HG02970 (cell line): ENCODE results near the gene ATP4A.

Experiments used
- ATAC-seq: cut with Tn5 transposase; IDR thresholded peaks from one replicate; pipeline ENCODE4 v1.9.1; 2021; ENCODE audit warnings: mild to moderate bottlenecking, moderate library complexity, moderate number of reproducible peaks; ENCODE audit not compliant: unreplicated experiment, low FRiP score

ATP4A gene

GRCh38 chr19:35508129-35508528, 55.3 kb downstream of the ATP4A start:
- ATAC-seq = no peak

- ATAC-seq = no peak
Observed at GRCh38 chr19:35507561-35507960, 55.9 kb downstream of the ATP4A start.

DNA sequence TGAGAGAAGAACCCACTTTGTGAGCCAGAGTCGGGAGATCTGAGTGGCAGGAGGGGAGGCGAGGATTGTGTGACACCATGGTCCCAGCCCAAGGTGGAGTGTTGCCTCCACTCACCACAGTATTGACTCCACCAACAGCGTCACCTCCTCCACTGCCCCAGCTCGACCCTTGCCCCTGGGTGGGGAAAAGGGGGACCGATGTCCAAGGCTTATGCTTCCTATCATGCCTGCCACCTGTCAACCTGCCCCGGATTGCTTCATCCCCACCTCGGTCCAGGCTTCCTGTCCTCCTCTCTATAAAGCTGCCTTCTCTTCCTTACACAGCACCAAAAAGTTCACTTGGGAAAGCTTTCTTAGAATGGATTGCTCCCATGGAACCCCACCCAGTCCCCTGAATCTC, 57.4 kb downstream of the ATP4A start:
- no peak for ATAC-seq

GRCh38 chr19:35502751-35503150, 60.7 kb downstream of the ATP4A start:
- ATAC-seq = no peak

- ATAC-seq = no peak
Observed at GRCh38 chr19:35501684-35502083, 61.8 kb downstream of the ATP4A start.

- ATAC-seq = no peak
Observed at GRCh38 chr19:35500611-35501010, 62.8 kb downstream of the ATP4A start.
